SK-N-MC (cell line): ENCODE measurements around the gene NOC2L.
"Not testable (repeated sequence)": the region's sequence is repeated elsewhere in the genome, so short reads cannot be mapped to it uniquely, and the experiment has no call there.

Source experiments
- EZH2 ChIP-seq: fragments of 200-600 bp; sonication (generic); IDR thresholded peaks from one replicate; pipeline ENCODE4 v1.6.1; 2017; ENCODE audit warnings: antibody characterized with exemption
- FOXP2 ChIP-seq: optimal IDR thresholded peaks from 2 replicates; pipeline ENCODE3; 2011; ENCODE audit warnings: mild to moderate bottlenecking, moderate library complexity; ENCODE audit not compliant: insufficient read depth; ENCODE audit errors: extremely low read length, control extremely low read depth
- POLR2AphosphoS5 ChIP-seq: IDR thresholded peaks from 2 replicates; pipeline ENCODE4 v1.6.1; 2012; ENCODE audit warnings: mild to moderate bottlenecking, low read depth, low read length, borderline replicate concordance

DNA sequence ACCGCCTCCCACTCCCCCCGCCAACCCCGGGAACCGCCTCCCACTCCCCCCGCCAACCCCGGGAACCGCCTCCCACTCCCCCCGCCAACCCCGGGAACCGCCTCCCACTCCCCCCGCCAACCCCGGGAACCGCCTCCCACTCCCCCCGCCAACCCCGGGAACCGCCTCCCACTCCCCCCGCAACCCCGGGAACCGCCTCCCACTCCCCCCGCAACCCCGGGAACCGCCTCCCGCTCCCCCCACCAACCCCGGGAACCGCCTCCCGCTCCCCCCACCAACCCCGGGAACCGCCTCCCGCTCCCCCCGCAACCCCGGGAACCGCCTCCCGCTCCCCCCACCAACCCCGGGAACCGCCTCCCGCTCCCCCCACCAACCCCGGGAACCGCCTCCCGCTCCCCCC lies 17.7 kb upstream of the NOC2L start:
- TF ChIP-seq POLR2AphosphoS5, EZH2, FOXP2: not testable (repeated sequence)
